ENCODE results near the gene RIN3.

RIN3 gene

GRCh38 chr14:92470811-92471210, 42.8 kb upstream of the RIN3 start:
- no peak for DNase-seq (ENCODE audit: extremely low read depth, low read depth)
- no peak for TF ChIP-seq CTCF (IDR thresholded peaks at IDR 0.05; ENCODE audit: low read depth, low read length)

- no peak for TF ChIP-seq CTCF (IDR thresholded peaks at IDR 0.05; ENCODE audit: low read depth, low read length)
- peak; percentile 57 for DNase-seq (ENCODE audit: extremely low read depth, low read depth)
Observed at GRCh38 chr14:92471919-92472318, 41.7 kb upstream of the RIN3 start.

GRCh38 chr14:92472860-92473259, 40.7 kb upstream of the RIN3 start:
- no peak for DNase-seq (ENCODE audit: extremely low read depth, low read depth)
- TF ChIP-seq CTCF (IDR thresholded peaks at IDR 0.05; ENCODE audit: low read depth, low read length): no peak

- DNase-seq (ENCODE audit: extremely low read depth, low read depth): peak; percentile 70
- TF ChIP-seq CTCF (IDR thresholded peaks at IDR 0.05; ENCODE audit: low read depth, low read length): no peak
Observed at GRCh38 chr14:92473261-92473968, 40.2 kb upstream of the RIN3 start.

- TF ChIP-seq CTCF (IDR thresholded peaks at IDR 0.05; ENCODE audit: low read depth, low read length): no peak
- no peak for DNase-seq (ENCODE audit: extremely low read depth, low read depth)
Observed at GRCh38 chr14:92473969-92474535, 39.5 kb upstream of the RIN3 start.

GRCh38 chr14:92475037-92475436, 38.5 kb upstream of the RIN3 start:
- DNase-seq (ENCODE audit: extremely low read depth, low read depth): no peak
- TF ChIP-seq CTCF (IDR thresholded peaks at IDR 0.05; ENCODE audit: low read depth, low read length): no peak

GRCh38 chr14:92475451-92476187, 38.0 kb upstream of the RIN3 start:
- peak; percentile 69 for DNase-seq (ENCODE audit: extremely low read depth, low read depth)
- no peak for TF ChIP-seq CTCF (IDR thresholded peaks at IDR 0.05; ENCODE audit: low read depth, low read length)
